CD4-positive, alpha-beta T cell treated with Interleukin-6 for 4 hours (primary cell): ENCODE data around the gene SPATA2.

ENCODE experiments used
- DNase-seq: peaks from one replicate; pipeline ENCODE4 v3.0.0-alpha.2; 2020; ENCODE audit warnings: mixed read lengths

SPATA2 gene

DNA sequence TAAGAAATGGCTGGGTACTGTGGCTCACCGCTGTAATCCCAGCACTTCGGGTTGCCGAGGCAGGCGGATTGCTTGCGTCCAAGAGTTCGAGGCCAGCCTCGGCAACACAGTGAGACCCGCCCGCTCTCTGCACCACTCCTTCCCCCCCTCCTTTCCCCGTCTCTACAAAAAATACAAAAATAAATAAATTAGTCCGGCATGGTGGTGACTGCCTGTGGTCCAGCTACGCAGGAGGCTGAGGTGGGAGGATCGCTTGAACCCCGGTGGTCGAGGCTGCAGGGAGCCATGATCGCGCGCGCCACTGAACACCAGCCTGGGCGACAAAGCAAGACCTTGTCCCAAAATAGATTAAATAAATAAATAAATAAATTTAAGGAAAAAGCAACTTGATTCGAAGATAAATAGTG, 20.4 kb upstream of the SPATA2 start:
- DNase-seq, result no peak

- no peak for DNase-seq
Measured at GRCh38 chr20:49929142-49929494, 13.8 kb upstream of the SPATA2 start.

- DNase-seq, result peak; percentile 87
Measured at GRCh38 chr20:49928411-49929141, 13.2 kb upstream of the SPATA2 start.

GRCh38 chr20:49925901-49926454, 10.6 kb upstream of the SPATA2 start:
- DNase-seq, result no peak

- no peak for DNase-seq
Measured at GRCh38 chr20:49924247-49924646, 8.9 kb upstream of the SPATA2 start.

DNA sequence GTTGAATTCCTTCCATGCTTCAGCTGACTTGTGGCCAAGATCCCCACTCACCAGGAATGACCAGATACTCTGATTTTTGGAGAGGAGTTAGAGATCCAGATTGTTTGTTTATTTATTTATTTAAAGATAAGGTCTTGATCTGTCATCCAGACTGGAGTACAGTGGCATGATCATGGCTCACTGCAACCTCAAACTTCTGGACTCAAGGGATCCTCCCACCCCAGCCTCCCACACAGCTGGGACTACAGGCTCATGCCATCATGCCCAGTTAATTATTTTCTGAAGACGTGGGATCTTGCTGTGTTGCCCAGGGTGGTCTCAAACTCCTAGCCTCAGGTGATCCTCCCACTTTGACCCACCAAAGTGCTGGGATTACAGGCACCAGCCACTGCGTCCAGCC, 4.1 kb upstream of the SPATA2 start:
- no peak for DNase-seq

DNA sequence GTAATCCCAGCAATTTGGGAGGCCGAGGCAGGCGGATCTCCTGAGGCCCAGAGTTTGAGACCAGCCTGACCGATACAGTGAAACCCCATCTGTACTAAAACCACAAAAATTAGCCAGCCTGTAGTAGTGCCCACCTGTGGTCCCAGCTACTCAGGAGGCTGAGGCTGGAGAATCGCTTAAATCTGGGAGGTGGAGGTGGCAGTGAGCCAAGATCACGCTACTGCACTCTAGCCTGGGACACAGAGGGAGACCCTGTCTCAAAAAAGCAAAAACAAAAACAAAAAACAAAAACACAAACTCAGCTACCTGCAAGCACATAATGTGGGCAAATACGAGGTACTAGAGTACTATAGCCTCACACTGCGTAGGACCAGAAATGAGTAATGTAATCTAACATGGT, 3.7 kb upstream of the SPATA2 start:
- no peak for DNase-seq

DNA sequence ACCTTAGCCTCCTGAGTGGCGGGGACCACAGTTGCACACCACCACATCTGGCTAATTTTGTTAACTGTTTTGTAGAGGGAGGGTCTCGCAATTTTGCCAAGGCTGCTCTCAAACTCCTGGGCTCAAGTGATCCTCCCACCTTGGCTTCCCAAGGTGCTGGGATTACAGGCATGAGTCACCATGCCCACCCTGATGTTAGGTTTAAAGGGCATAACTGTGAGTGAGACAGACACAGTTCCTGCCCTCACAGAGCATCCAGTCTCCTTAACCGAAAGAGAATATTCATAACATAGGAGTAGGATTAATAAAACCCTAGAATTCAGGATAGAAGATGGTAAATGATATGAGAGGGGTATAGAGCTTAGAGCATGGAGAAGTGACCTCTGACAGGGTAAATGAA, 3.1 kb upstream of the SPATA2 start:
- DNase-seq, result no peak

- DNase-seq, result no peak
Measured at GRCh38 chr20:49916146-49917002, 1.0 kb upstream of the SPATA2 start.

GRCh38 chr20:49915118-49915379, 280 bp downstream of the SPATA2 start:
- DNase-seq, result no peak

GRCh38 chr20:49914310-49915117, 815 bp downstream of the SPATA2 start:
- no peak for DNase-seq

- no peak for DNase-seq
Measured at GRCh38 chr20:49913399-49914047, 1.8 kb downstream of the SPATA2 start.

GRCh38 chr20:49910340-49910706, 5.0 kb downstream of the SPATA2 start:
- DNase-seq, result no peak

GRCh38 chr20:49909499-49910339, 5.6 kb downstream of the SPATA2 start:
- DNase-seq, result no peak

DNA sequence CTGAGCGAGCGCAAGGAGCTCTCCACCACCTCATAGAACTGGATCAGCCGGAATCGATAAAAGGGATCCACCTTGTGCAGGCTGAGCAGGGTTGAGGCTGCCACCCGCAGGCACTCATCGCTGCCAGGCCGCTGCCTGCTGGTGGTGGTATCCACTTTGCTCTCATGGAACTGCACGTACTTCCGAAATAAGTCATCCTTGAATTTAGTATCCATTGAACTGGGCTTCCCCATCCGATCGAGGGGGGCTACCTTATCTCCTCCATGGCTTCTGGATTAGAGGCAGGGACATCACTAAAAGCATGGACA, 7.1 kb downstream of the SPATA2 start:
- DNase-seq, result no peak

DNA sequence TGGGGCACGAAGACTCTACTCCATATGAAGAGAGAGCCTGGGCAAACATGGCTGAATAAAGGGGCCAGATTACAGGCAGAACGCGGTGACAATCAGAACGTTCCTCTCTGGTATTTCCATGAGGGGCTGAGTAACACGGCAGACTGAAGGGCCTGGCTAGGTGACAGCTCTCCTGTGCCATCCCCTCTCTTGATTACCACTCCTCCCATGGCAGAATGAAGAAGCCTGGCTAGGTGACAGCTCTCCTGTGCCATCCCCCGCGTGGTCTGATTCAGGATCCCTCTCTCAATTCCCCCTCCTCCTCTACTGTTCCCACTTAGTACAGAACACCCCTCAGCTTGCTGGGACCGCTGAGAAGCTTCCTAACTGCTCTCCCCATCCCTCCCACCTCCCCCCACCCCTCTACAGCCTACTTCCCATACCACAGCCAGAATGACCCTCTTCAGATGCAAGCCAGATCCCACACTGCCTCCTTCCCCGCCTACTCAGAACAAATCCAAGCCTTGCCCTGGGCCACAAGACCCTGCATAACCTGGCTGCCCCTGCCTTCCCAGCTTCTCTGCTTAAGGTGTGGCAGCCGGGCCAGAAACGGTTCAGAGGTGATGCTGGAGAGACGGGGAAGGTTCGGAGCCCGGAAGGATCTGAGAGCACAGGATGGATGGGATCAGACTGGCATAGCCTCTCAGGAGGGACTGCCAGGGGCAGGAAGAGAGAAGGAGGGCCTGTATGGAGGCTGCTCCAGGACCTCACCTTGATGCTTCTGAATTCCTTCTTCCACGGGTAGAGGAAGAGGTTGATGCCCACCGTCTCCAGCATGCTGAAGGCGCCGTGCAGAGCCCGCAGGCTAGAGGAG, 7.7 kb downstream of the SPATA2 start:
- DNase-seq, result no peak

DNA sequence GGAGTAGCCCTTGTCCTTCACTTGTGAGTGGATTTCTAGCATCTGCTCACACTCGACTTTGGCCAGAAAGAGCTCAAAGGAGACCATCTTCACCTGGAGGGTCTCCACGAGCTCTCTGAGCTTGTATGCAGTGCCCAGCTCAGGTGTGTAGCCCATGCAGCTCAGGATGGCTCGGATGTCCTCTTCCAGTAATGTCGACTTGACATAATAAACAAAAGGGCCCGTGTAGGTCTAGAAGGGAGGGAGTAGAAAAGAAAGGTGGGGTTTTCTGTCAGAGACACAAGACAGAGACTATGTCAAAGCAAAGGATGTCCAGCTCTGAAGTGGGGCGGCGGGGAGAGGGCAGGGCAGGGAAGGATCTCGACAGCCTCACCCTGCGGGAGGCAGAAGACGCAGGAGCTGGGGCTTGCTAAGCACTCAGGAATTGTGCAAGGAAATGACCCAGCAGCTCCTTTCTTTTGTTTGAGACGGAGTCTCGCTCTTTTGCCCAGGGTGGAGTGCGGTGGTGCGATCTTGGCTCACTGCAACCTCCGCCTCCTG, 8.6 kb downstream of the SPATA2 start:
- no peak for DNase-seq

- DNase-seq, result no peak
Measured at GRCh38 chr20:49906101-49906604, 9.2 kb downstream of the SPATA2 start.

DNA sequence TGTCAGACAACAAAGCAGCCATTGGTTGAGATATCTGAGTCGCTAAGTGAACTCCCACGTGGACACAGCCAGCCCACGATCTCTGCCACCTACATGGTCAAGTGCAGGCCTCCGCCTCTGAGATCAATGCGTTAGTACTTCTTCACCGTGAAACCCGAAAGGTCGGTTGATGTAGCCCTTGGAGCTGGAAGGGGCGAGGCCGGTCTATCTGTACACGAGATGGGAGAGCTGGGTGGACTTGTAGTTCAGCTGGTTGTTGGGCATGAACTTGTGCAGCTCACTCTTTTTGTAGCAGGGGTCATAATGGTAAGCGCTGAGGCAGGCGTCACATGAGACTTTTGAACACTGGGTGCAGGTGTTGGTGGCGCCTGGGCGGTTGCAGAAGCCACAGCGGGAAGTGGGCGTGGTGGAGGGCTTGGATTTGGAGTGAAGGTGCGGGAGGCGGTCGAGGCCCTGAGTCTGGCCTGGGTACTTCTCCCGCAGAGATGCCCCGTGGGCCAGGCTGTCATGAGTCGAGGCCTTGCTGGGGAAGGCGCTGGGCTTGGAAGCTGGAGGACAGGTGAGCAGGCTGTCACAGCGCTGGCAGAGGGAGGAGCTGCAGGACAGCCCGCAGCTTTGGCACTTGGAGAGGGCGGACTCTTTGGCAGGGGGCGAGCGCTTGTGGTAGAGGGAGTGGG, 9.8 kb downstream of the SPATA2 start:
- DNase-seq, result no peak
